ENCODE measurements around the gene CCBE1. TPM values are rescaled to one million over a fixed set of nuclear protein-coding genes. Genes with fewer than 3 reads are reported as not detected.

Gene CCBE1
- polyA plus RNA-seq, 1 donor from 2014 or later = 0.19 TPM

- TF ChIP-seq MXI1 (conservative IDR thresholded peaks at IDR 0.05; ENCODE audit: poor library complexity, severe bottlenecking) = no peak
- TF ChIP-seq, protein P1, sequence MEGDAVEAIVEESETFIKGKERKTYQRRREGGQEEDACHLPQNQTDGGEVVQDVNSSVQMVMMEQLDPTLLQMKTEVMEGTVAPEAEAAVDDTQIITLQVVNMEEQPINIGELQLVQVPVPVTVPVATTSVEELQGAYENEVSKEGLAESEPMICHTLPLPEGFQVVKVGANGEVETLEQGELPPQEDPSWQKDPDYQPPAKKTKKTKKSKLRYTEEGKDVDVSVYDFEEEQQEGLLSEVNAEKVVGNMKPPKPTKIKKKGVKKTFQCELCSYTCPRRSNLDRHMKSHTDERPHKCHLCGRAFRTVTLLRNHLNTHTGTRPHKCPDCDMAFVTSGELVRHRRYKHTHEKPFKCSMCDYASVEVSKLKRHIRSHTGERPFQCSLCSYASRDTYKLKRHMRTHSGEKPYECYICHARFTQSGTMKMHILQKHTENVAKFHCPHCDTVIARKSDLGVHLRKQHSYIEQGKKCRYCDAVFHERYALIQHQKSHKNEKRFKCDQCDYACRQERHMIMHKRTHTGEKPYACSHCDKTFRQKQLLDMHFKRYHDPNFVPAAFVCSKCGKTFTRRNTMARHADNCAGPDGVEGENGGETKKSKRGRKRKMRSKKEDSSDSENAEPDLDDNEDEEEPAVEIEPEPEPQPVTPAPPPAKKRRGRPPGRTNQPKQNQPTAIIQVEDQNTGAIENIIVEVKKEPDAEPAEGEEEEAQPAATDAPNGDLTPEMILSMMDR (IDR thresholded peaks at IDR 0.05; ENCODE audit: poor library complexity, severe bottlenecking) = no peak
- no peak for TF ChIP-seq RAD21 (conservative IDR thresholded peaks at IDR 0.05)
- TF ChIP-seq TAF1 (IDR thresholded peaks at IDR 0.05; ENCODE audit: low read depth) = no peak
- TF ChIP-seq REST (IDR thresholded peaks at IDR 0.05; ENCODE audit: borderline replicate concordance) = no peak
- no peak for TF ChIP-seq EP300 (conservative IDR thresholded peaks at IDR 0.05; ENCODE audit: poor library complexity, severe bottlenecking)
- TF ChIP-seq SMC3 (conservative IDR thresholded peaks at IDR 0.05; ENCODE audit: poor library complexity) = no peak
- TF ChIP-seq EZH2 (IDR thresholded peaks at IDR 0.05; ENCODE audit: borderline replicate concordance, insufficient read depth, low read length, poor library complexity, severe bottlenecking) = no peak
- no peak for TF ChIP-seq POLR2AphosphoS5 (IDR thresholded peaks at IDR 0.05)
- no peaks in the 10 kb centered on the region for H3K9me3 ChIP-seq (ENCODE audit: low read length)
- H3K27ac ChIP-seq (ENCODE audit: low read length) = no peak overlapping the region
- no peak overlapping the region for H3K4me2 ChIP-seq (ENCODE audit: low read length)
- H3K36me3 ChIP-seq (ENCODE audit: insufficient read depth, low read length) = no peaks in the 10 kb centered on the region
- H3K79me2 ChIP-seq (replicated peaks; ENCODE audit: insufficient read depth, low read length) = no peaks in the 10 kb centered on the region
- no peak overlapping the region for H3K4me3 ChIP-seq (ENCODE audit: low read length)
- H3K9ac ChIP-seq (ENCODE audit: low read length) = no peak overlapping the region
- no peak overlapping the region for H2AFZ ChIP-seq (ENCODE audit: low read depth, low read length)
- H3F3A ChIP-seq (ENCODE audit: insufficient read depth, low read length, poor library complexity, severe bottlenecking) = no peaks in the 10 kb centered on the region
- no peaks in the 10 kb centered on the region for H3K9me2 ChIP-seq (ENCODE audit: insufficient read depth, low read length)
- peaks cover 58% of the 10 kb centered on the region for H3K27me3 ChIP-seq (ENCODE audit: insufficient read depth, low read depth, low read length)
- no peaks in the 10 kb centered on the region for H4K20me1 ChIP-seq (ENCODE audit: insufficient read depth)
These were observed 296.8 kb downstream of the CCBE1 start for GRCh38 chr18:59400407-59400806.

DNA sequence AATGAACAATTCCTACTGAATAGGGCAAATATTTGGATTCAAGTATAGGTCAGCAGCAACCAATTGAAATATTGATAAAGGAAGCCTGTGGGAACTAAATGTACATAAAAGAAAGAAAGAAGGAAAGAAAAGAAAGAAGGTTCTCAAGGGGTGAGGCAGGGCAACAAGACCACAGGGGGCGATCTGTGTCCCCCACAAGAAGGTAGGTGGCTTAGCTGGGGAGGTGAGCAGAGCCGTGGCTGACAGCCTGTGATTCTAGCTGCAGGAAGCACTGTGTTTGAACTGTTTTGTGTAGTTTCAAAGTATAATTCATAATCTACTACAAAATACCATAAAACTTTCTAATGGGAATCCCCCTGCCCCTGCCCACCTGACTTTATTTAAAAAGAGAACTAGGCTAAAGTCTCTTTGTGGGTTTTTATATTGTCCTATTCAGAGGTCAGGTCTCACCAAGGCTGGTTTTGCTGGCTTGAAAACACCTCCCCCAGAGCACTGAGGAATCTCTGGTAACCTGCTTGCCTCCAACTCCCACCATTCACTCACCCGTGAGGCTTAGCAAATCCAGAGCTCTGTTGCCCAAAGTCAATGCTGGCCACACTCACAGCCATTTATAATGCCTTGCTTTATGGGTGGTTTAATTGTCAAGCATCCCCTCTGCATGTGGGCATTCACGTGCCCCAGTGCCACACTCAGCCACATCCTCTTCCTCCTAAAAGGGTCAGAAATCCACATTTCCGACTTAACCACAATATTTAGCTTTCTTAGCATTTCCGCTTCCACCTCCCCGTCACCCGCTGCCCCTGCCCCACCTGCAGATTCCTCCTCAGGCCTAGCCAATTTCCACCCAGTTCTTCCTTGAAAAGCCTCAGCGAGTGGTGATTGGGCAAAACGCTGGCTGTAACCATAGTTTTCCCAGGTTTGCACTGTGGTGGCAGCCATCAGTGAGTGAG is 301.7 kb downstream of the CCBE1 start:
- Histone ChIP-seq H3K9me2 (ENCODE audit: insufficient read depth, low read length) (no peaks in the 10 kb centered on the region), H3K27me3 (ENCODE audit: insufficient read depth, low read depth, low read length) (peaks cover 87% of the 10 kb centered on the region), H3K36me3 (ENCODE audit: insufficient read depth, low read length) (no peaks in the 10 kb centered on the region), H3F3A (ENCODE audit: insufficient read depth, low read length, poor library complexity, severe bottlenecking) (no peaks in the 10 kb centered on the region), H2AFZ (ENCODE audit: low read depth, low read length) (no peak overlapping the region), H4K20me1 (ENCODE audit: insufficient read depth) (no peaks in the 10 kb centered on the region), H3K9ac (ENCODE audit: low read length) (no peak overlapping the region), H3K4me2 (ENCODE audit: low read length) (no peak overlapping the region), H3K27ac (ENCODE audit: low read length) (no peak overlapping the region), H3K79me2 (replicated peaks; ENCODE audit: insufficient read depth, low read length) (no peaks in the 10 kb centered on the region), H3K9me3 (ENCODE audit: low read length) (peaks cover 3% of the 10 kb centered on the region), H3K4me3 (ENCODE audit: low read length) (no peak overlapping the region)
- TF ChIP-seq MXI1 (conservative IDR thresholded peaks at IDR 0.05; ENCODE audit: poor library complexity, severe bottlenecking) = no peak
- TF ChIP-seq POLR2AphosphoS5 (IDR thresholded peaks at IDR 0.05) = no peak
- TF ChIP-seq RAD21 (conservative IDR thresholded peaks at IDR 0.05) = no peak
- no peak for TF ChIP-seq TAF1 (IDR thresholded peaks at IDR 0.05; ENCODE audit: low read depth)
- no peak for TF ChIP-seq REST (IDR thresholded peaks at IDR 0.05; ENCODE audit: borderline replicate concordance)
